ENCODE data around the gene FBXL17. TPM values are rescaled to one million over a fixed set of nuclear protein-coding genes. Genes with fewer than 3 reads are reported as not detected.

FBXL17 gene
- total RNA-seq, 3 donors from 2014 or later = 22.6 to 31.3 (median 28.8) TPM

DNA sequence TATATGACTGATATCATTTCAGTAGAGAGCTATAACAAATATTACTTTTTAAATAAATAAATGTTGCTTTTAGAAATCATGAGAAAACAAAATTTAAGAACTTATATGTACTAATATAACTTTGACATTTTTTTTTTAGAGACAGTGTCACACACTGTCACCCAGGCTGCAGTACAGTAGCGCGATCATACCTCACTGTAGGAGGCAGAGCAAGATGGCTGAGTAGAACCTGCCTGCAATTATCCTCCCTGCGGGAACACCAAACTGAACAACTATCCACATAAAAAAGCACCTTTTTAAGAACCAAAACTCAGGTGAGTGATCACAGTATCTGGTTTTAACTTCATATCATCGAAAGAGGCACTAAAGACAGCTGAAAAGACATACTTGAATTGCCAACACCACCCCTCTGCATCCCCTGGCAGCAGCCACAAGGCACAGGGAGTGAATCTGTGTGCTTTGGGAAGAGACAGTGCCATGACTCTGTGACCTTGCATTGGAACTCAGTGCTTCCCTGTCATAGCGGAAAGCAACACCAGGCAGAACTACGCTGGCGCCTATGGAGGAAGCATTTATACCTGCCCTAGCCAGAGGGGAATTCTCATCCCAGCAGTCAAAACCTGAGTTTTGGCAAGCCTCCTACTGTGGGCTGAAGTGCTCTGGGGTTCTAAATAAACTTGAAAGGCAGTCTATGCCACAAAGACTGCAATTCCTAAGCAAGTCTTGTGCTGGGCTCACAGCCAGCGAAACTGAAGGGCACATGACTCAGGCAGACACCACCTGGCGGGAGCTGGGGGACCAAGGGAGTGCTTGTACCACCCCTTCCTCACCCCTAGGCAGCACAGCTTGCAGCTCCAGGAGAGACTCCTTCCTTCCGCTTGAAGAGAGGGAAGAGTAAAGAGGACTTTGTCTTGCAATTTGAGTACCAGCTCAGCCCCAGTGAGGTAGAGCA is 142.7 kb downstream of the FBXL17 start:
- Histone ChIP-seq H3K4me3 (no peak overlapping the region), H3K27ac (no peak overlapping the region), H3K27me3 (no peaks in the 10 kb centered on the region), H3K36me3 (no peaks in the 10 kb centered on the region), H3K9me3 (no peaks in the 10 kb centered on the region), H3K4me1 (no peaks in the 10 kb centered on the region)
- DNase-seq (ENCODE audit: low spot score in 2 of 2) = no peak
- intact Hi-C loops (cut with DNase I; ENCODE audit: low total_unique reads) = no loop called here
- no peak for TF ChIP-seq POLR2A (IDR thresholded peaks at IDR 0.05)
- no peak for TF ChIP-seq POLR2AphosphoS5 (IDR thresholded peaks at IDR 0.05)
- TF ChIP-seq, protein P1, sequence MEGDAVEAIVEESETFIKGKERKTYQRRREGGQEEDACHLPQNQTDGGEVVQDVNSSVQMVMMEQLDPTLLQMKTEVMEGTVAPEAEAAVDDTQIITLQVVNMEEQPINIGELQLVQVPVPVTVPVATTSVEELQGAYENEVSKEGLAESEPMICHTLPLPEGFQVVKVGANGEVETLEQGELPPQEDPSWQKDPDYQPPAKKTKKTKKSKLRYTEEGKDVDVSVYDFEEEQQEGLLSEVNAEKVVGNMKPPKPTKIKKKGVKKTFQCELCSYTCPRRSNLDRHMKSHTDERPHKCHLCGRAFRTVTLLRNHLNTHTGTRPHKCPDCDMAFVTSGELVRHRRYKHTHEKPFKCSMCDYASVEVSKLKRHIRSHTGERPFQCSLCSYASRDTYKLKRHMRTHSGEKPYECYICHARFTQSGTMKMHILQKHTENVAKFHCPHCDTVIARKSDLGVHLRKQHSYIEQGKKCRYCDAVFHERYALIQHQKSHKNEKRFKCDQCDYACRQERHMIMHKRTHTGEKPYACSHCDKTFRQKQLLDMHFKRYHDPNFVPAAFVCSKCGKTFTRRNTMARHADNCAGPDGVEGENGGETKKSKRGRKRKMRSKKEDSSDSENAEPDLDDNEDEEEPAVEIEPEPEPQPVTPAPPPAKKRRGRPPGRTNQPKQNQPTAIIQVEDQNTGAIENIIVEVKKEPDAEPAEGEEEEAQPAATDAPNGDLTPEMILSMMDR (IDR thresholded peaks at IDR 0.05) = no peak

DNA sequence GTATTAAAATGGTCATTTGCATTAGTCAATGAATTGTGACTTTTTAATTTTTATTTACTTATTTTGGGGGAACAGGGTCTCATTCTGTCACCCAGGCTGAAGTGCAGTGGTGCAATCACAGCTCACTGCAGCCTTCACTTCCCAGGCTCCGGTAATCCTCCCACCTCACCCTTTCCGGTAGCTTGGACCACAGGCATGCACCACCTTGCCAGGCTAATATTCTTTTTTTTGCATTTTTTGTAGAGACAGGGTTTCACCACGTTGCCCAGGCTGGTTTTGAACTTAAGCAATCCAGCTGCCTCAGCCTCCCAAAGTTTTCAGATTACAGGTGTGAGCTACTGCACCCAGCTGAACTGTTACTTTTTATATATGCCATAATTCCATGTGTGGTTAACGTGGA is 143.4 kb downstream of the FBXL17 start:
- H3K36me3 ChIP-seq = no peaks in the 10 kb centered on the region
- no peak overlapping the region for H3K4me3 ChIP-seq
- no peaks in the 10 kb centered on the region for H3K9me3 ChIP-seq
- H3K27me3 ChIP-seq = no peaks in the 10 kb centered on the region
- no peak for TF ChIP-seq POLR2A (IDR thresholded peaks at IDR 0.05)
- TF ChIP-seq, protein P1 (IDR thresholded peaks at IDR 0.05) = no peak
- TF ChIP-seq POLR2AphosphoS5 (IDR thresholded peaks at IDR 0.05) = no peak
- intact Hi-C loops (cut with DNase I; ENCODE audit: low total_unique reads) = no loop called here
- DNase-seq (ENCODE audit: low spot score in 2 of 2) = no peak
- H3K27ac ChIP-seq = no peak overlapping the region
- no peaks in the 10 kb centered on the region for H3K4me1 ChIP-seq

DNA sequence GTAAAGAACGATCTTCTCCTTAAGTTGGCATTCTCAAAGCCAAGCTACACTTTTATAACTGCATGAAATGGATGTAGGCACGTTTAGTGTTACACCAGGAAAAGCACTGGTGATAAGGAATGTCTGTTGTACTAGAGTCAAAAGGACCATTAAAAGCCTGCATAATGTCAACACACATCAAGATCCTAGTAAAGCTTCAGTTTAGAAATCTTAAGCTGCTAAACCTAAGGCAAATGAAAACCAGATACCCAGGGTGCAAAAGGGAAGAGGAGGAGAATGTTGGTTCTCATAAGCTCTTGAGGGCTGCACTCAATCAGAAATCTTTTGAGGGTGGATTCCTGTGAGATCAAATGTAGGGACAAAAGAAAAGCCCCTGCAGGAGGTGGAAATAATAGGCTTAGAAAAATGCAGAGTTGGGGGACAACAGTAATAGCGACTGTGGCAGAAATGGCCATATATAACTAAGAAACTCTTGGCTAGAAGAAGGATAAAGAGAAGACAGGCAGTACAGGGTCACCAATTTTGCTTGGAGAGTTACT is 148.2 kb downstream of the FBXL17 start:
- Histone ChIP-seq H3K36me3 (no peaks in the 10 kb centered on the region), H3K4me1 (no peaks in the 10 kb centered on the region), H3K27me3 (no peaks in the 10 kb centered on the region), H3K4me3 (no peak overlapping the region), H3K27ac (no peak overlapping the region), H3K9me3 (no peaks in the 10 kb centered on the region)
- intact Hi-C loops (cut with DNase I; ENCODE audit: low total_unique reads) = no loop called here
- DNase-seq (ENCODE audit: low spot score in 2 of 2) = no peak
- TF ChIP-seq, protein P1 (IDR thresholded peaks at IDR 0.05) = no peak
- no peak for TF ChIP-seq POLR2AphosphoS5 (IDR thresholded peaks at IDR 0.05)
- no peak for TF ChIP-seq POLR2A (IDR thresholded peaks at IDR 0.05)

DNA sequence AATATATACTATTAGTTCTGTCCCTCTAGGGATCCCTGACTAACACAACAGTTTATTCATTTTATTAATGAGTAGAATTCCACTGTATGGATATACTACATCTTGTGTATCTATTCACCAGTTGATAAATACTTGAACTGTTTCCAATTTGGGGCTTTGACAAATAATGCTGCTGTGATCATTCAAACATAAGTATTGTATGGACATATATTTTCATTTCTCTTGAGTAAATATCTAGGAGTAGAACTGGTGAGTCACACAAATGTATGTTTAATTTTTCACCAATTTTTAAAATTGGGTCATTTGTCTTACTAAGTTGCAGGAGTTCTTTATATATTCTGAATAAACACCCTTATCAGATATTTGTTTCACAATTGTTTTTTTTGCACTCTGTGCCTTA is 149.1 kb downstream of the FBXL17 start:
- intact Hi-C loops (cut with DNase I; ENCODE audit: low total_unique reads) = no loop called here
- H3K9me3 ChIP-seq = no peaks in the 10 kb centered on the region
- H3K27ac ChIP-seq = no peak overlapping the region
- H3K27me3 ChIP-seq = no peaks in the 10 kb centered on the region
- TF ChIP-seq POLR2AphosphoS5 (IDR thresholded peaks at IDR 0.05) (no peak), POLR2A (IDR thresholded peaks at IDR 0.05) (no peak)
- TF ChIP-seq, protein P1 (IDR thresholded peaks at IDR 0.05) = no peak
- H3K4me3 ChIP-seq = no peak overlapping the region
- no peaks in the 10 kb centered on the region for H3K36me3 ChIP-seq
- no peak for DNase-seq (ENCODE audit: low spot score in 2 of 2)
- no peaks in the 10 kb centered on the region for H3K4me1 ChIP-seq

DNA sequence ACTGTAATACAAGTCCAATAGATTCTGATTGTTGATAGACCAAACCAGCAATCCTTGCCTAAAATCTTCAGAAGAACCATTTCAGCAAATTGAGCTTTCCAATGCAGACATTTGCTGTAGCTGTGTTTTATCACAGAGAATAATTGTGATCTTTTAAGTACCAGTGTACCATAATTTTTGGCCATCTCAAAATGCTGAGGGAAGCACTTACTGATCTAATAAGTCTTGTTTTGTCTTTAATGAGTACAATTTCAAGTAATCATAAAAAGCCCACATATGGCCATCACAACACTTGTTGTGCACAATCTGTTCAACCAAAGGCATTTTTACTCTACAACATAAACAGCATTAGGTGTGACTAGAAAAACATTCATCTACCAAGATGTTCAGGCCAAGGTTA is 159.9 kb downstream of the FBXL17 start:
- intact Hi-C loops (cut with DNase I; ENCODE audit: low total_unique reads) = no loop called here
- no peaks in the 10 kb centered on the region for H3K4me1 ChIP-seq
- H3K36me3 ChIP-seq = no peaks in the 10 kb centered on the region
- no peaks in the 10 kb centered on the region for H3K27me3 ChIP-seq
- TF ChIP-seq POLR2AphosphoS5 (IDR thresholded peaks at IDR 0.05) = no peak
- TF ChIP-seq, protein P1 (IDR thresholded peaks at IDR 0.05) = no peak
- TF ChIP-seq POLR2A (IDR thresholded peaks at IDR 0.05) = no peak
- H3K9me3 ChIP-seq = no peaks in the 10 kb centered on the region
- DNase-seq (ENCODE audit: low spot score in 2 of 2) = no peak
- H3K27ac ChIP-seq = no peak overlapping the region
- no peak overlapping the region for H3K4me3 ChIP-seq

All from breast epithelium (tissue), 4 donors.